ENCODE results near the gene ABHD12. TPM values are rescaled to one million over a fixed set of nuclear protein-coding genes. Genes with fewer than 3 reads are reported as not detected.
A peak's percentile ranks its signal among the peaks of the same experiment; 100 is the strongest.
"Not testable (repeated sequence)": the region's sequence is repeated elsewhere in the genome, so short reads cannot be mapped to it uniquely, and the experiment has no call there.

Gene ABHD12
- total RNA-seq, 3 donors from 2014 or later, result 21.9 to 22.6 (median 22.3) TPM

DNA sequence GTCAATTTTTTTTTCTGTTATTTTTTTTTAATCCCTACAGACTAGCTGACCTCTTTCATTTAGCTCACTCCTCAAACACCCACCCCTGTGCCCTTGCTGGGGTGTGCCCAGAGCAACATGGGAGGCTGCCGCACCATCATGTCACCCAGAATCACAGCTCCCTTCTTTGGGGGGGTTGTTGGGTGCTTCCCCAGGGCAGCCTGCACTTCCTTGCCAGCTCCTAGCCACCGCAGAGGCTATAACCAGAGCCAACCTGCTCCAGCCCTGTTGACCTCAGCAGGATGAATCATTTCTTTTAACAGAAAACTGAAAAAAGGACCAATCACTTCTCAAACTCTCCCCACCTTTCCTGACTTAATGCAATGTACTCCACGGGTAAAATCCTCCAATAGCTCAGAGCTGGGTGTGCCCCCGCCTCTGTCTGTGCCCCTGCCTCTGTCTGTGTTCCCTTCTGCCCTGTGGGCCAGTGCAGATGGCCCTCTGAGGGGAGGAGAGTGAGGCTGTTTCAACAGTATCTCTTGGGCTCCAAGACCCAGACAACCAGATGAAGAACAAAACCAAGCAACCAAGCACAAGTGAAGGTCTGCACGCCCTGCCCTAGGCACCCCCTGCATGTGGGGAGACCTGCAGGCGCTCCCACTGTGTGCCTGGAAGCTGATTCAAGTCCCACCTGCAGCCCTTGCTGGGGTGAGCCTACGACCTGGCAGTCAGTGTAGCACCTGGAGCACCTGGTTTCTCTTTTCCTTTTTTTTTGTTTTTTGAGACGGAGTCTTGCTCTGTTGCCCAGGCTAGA lies 75.0 kb downstream of the ABHD12 start:
- Mint-ChIP-seq H3K4me1 (ENCODE audit: low read depth) (peaks cover 15% of the 10 kb centered on the region), H3K36me3 (ENCODE audit: insufficient read depth) (peaks cover 7% of the 10 kb centered on the region), H3K9me3 (no peaks in the 10 kb centered on the region), H3K27me3 (ENCODE audit: low read depth) (no peaks in the 10 kb centered on the region), H3K4me3 (no peak overlapping the region)
- ATAC-seq (no peak), DNase-seq (no peak)

DNA sequence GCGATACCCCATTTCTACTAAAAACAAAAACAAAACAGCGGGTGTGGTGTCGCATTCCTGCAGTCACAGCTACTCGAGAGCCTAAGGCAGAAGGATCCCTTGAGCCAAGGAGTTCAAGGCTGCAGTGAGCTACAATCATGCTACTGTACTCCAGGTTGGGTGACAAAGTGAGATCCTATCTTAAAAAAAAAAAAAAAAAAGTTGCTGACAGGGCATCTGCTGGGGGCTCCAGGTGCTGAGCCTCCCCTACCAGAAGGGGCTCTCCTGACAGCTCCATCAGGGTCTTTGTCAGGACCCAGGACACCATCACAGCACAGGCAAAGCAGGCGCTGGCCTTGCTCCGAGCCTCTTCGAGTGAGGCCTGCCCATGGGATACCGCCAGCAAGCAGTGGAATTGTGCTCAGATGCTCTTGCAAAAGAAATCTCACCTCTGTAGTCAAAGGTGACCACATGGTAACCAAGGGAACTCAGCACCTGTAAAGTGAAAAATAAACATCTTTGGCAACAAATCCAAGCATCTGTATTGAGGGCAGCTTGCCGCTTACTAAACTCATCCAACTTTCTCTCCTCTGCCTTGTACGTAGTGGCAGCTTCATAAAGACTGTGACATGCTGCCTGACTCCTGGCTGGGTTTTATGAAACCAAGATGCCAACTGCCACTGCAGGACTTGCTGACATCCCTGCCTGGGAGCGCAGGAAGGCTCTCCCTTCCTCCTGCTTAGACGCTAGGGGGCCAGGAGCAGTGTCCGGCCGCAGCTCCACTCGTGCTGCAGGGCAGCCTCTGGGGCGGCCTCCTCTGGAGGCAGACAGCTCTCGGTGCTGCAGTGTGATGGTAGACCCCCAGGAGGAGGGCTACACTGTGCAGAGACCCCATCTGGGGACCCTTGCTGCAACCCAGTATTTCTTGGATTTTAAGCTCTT lies 75.9 kb downstream of the ABHD12 start:
- Mint-ChIP-seq H3K27me3 (ENCODE audit: low read depth) (no peaks in the 10 kb centered on the region), H3K36me3 (ENCODE audit: insufficient read depth) (peaks cover 6% of the 10 kb centered on the region), H3K4me1 (ENCODE audit: low read depth) (peaks cover 23% of the 10 kb centered on the region), H3K4me3 (no peak overlapping the region), H3K9me3 (no peaks in the 10 kb centered on the region)
- ATAC-seq, result no peak
- DNase-seq, result no peak

DNA sequence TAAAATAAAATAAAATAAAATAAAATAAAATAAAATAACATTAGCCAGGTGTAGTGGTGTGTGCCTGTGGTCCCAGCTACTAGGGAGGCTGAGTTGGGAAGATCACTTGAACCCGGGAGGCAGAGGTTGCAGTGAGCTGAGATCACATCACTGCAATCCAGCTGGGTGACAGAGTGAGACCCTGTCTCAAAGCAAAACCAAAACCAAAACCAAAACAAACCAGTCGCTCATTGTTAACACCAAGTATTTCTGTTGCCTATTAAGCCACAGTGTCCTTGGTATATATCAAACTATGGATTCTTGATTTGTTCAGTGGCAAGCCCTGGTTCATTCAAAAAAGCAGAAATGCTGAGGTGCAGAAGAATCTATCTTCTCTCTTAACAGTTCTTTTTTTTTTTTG lies 77.0 kb downstream of the ABHD12 start:
- no peak for ATAC-seq
- H3K4me3 Mint-ChIP-seq, result no peak overlapping the region

DNA sequence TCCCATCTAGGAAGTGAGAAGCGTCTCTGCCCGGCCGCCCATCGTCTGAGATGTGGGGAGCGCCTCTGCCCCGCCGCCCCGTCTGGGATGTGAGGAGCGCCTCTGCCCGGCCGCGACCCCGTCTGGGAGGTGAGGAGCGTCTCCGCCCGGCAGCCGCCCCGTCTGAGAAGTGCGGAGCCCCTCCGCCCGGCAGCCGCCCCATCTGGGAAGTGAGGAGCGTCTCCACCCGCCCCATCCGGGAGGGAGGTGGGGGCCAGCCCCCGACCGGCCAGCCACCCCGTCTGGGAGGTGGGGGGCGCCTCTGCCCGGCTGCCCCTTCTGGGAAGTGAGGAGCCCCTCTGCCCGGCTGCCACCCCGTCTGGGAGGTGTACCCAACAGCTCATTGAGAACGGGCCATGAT lies 77.9 kb downstream of the ABHD12 start:
- H3K4me1 Mint-ChIP-seq (ENCODE audit: low read depth), result peaks cover 29% of the 10 kb centered on the region
- H3K4me3 Mint-ChIP-seq; ATAC-seq; H3K36me3 Mint-ChIP-seq (ENCODE audit: insufficient read depth); H3K9me3 Mint-ChIP-seq; DNase-seq; H3K27me3 Mint-ChIP-seq (ENCODE audit: low read depth): not testable (repeated sequence)

More for the DNA sequence above, 77.0 kb downstream of the ABHD12 start:
- Mint-ChIP-seq H3K4me1 (ENCODE audit: low read depth) (peaks cover 29% of the 10 kb centered on the region), H3K36me3 (ENCODE audit: insufficient read depth) (peaks cover 6% of the 10 kb centered on the region), H3K27me3 (ENCODE audit: low read depth) (no peaks in the 10 kb centered on the region), H3K9me3 (no peaks in the 10 kb centered on the region)
- no peak for DNase-seq

DNA sequence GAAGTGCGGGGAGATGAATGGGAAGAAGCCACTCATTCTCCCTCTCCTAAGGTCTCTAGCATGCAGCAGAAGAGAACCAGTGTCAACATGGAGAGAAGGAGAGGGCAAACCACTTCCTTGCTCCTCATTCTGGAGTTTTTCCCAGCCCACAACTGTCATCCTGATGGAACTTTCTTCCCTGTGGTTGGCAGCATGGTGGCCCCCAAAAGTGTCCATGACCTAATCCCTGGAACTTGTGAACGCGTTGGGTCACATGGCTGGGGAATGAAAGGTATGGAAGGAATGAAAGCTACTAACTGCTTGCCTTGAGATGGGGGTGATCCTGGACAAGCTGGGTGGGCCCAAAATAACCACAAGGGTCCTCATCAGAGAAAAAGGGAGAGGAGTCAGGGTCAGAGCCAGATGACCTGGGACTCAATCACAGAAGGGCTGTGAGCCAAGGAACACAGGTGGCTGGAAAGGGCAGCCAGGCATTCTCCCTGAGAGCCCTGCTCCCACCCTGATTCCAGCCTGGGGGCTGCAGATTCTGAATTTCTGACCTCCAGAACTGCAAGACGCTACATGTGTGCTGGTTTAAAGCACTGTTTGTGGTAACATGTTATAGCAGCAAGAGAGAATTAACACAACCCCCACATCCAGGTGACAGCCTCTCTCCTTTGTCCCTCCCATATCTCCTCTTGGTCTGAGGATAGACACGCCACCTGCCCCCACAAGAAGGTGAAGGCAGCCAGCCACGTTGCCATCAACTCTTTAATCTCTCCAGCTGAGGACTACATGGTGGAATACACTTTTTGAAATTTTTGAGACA lies 79.5 kb downstream of the ABHD12 start:
- peaks cover 29% of the 10 kb centered on the region for H3K4me1 Mint-ChIP-seq (ENCODE audit: low read depth)
- H3K36me3 Mint-ChIP-seq (ENCODE audit: insufficient read depth), result peaks cover 10% of the 10 kb centered on the region
- peak overlapping the region; percentile 61 for H3K4me3 Mint-ChIP-seq
- DNase-seq (no peak), ATAC-seq (no peak)
- no peaks in the 10 kb centered on the region for H3K9me3 Mint-ChIP-seq
- no peaks in the 10 kb centered on the region for H3K27me3 Mint-ChIP-seq (ENCODE audit: low read depth)

DNA sequence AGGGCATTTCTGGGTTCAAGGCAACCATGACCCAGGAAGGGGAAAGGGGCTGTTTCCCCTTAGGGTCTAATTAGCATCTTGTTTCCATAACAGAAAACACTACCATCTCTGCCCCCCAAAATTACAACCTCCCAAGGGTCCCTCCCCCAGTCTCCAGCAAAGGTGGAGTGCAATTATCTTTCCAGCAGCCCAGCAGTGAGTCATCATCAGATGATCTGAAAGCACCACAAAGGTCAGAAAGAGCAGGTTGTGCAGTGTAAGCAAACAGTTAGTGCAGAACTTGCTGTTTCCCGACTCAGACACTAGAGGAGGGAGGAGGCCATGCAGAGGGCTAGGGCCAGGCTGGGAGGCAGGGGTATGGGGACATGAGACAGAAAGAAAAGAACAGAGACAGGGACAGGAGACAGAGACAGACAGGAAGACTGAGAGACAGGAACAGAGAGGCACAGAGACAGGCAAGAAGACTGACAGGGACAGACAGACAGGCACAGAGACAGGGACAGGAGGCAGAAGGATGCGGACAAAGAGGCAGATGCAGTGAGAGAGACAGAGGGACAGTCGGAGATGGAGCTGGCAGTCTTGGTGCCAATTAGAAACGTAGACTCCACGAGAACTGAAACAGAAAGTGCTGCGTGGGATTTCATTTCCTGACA lies 80.2 kb downstream of the ABHD12 start:
- peak; percentile 89 for ATAC-seq

DNA sequence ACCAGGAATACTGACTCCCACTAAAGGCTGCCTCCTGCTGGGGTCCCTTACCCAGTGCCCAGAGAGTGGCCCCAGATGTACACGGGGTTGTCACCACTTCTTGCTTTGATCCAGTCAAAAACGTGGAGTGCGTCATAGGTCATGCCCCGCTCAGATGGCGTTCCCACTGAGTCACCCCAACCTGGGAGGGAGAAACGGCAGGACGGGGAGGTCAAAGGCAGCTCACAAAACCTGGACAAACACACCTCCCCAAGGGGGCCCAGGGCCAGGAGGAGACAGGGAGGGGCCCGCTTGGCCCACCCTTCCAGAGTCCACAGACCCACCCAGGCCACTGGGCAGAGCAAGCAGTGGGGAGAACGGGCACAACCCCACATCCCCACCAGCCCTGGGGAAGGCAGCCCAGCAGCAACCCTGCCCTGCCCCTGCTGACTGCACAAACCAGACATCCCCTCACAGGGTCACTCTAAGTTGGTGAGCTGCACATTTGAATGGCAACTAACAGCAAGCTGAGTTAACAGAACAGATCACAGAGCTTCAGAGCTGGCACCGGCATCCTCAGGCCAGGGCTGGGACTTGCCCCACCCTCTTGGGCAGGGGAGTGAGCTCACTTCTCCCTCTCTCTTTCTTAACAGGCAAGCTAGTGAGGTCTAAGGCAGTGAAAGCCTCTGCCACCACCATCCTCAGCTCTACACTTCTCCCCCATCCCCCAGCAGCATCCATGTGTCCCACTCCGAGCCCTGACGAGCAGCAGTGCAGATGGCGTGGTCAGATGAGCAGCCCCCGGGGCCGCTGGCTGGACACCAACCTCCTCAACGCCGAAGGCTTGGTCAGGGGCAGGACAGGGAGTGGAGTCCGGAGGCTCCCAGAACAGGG lies 81.0 kb downstream of the ABHD12 start:
- Mint-ChIP-seq H3K9me3 (no peaks in the 10 kb centered on the region), H3K36me3 (ENCODE audit: insufficient read depth) (peaks cover 7% of the 10 kb centered on the region), H3K27me3 (ENCODE audit: low read depth) (no peaks in the 10 kb centered on the region), H3K4me3 (no peak overlapping the region), H3K4me1 (ENCODE audit: low read depth) (peaks cover 27% of the 10 kb centered on the region)
- no peak for DNase-seq
- no peak for ATAC-seq

More for the DNA sequence above, 80.2 kb downstream of the ABHD12 start:
- DNase-seq, result peak; percentile 31
- peaks cover 7% of the 10 kb centered on the region for H3K36me3 Mint-ChIP-seq (ENCODE audit: insufficient read depth)
- H3K27me3 Mint-ChIP-seq (ENCODE audit: low read depth), result no peaks in the 10 kb centered on the region
- H3K9me3 Mint-ChIP-seq, result no peaks in the 10 kb centered on the region
- H3K4me3 Mint-ChIP-seq, result peak overlapping the region; percentile 61
- H3K4me1 Mint-ChIP-seq (ENCODE audit: low read depth), result peaks cover 29% of the 10 kb centered on the region

DNA sequence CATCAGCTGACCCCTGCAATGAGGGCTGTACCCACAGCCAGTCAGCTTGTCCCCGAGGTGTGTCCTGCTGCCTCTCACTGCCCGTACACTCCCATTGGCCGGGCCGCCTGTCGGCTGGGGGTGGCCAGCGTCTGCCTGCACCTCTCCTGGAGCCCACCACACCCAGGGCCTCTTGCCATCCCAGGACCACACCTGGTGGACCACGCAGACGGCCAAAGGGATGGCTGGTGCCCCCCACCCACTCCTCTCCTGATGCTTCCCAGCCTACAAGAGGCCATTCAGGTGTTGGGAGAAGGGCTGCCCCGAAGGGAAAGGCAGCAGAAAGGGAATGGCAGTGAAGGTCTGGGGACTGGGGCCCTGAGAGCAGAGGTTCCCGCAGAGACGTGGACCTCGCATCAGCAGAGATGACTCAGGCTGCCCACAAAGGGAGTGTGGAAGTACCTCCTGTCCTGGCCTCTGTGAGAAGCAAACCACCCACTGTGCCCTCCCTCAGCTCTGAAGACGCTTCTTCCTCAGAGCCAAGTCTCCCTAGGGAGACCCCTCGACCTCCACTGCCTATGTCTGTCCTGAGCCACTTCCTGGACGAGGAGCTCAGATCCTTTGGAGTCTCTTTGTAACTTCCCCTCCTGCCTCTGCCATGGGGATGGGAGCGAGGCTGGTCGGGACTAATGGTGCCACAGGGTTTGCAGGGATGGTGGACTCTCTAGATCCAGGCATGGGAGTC lies 81.8 kb downstream of the ABHD12 start:
- Mint-ChIP-seq H3K27me3 (ENCODE audit: low read depth) (no peaks in the 10 kb centered on the region), H3K4me1 (ENCODE audit: low read depth) (peaks cover 27% of the 10 kb centered on the region), H3K9me3 (no peaks in the 10 kb centered on the region), H3K4me3 (no peak overlapping the region), H3K36me3 (ENCODE audit: insufficient read depth) (peaks cover 7% of the 10 kb centered on the region)
- ATAC-seq (no peak), DNase-seq (no peak)

DNA sequence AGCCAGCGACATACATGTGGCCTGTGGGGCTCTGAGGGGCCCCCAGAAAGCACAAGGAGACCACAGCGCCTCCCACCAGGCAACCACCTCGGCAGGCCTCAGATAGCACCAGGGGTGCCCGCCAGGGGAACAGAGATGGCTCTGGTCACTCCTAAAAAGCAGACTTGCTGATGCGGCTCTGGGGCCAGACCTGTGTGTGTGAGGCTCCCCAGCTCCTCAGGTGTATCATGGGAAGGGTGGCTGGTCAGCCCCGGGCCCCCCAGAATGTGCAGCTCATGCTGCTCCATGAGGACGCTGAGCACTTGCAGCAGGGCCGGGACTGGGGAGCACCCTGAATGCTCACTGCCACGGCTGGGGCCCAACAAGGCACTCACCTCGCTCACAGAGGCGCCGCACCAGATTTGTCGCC lies 82.5 kb downstream of the ABHD12 start:
- ATAC-seq, result no peak
- Mint-ChIP-seq H3K36me3 (ENCODE audit: insufficient read depth) (peaks cover 7% of the 10 kb centered on the region), H3K4me3 (no peak overlapping the region), H3K4me1 (ENCODE audit: low read depth) (peaks cover 27% of the 10 kb centered on the region), H3K9me3 (no peaks in the 10 kb centered on the region), H3K27me3 (ENCODE audit: low read depth) (no peaks in the 10 kb centered on the region)
- DNase-seq, result no peak

DNA sequence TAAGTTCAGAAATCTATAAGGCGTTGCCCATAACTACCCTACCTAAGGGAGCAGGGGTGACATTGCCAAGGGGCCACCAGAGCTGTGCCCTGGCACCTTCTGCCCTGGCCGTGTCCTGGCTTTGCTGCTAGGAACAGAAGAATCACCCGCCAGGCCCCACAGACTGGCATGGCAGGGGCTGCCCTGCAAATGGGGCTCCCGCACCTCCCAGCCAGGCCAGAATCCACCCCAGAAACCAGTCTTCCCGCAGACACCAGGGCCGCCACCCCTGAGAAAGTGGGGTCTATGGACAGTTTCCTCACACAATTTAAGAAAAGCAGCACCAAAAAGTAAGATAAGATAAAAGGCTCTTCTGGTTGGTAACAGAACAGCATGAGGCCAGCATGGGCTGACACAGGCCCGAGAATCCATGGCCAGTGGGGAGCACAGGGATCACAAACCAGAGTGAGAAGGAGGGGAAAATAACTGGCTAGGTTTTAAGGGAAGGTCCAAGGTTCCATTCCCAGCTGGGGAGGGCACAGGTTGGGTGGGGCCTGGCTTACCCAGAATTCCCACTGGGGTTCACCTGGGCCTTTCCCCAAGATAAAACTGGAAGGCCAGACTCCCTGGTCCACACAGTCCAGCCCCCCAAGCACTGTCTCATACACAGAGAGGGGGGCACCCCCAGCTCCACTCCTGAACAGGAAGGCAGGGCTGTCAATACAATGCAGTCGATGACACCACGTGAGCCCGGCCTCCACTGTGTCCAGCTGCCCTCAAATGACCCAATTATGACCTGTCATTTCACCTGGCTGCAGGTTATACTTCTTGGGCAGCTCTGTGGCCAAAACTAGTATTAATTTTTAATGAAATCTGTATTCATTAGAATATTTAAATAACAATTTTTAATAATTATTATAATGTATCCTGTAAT lies 83.4 kb downstream of the ABHD12 start:
- ATAC-seq (no peak), DNase-seq (no peak)
- H3K27me3 Mint-ChIP-seq (ENCODE audit: low read depth), result no peaks in the 10 kb centered on the region
- no peaks in the 10 kb centered on the region for H3K9me3 Mint-ChIP-seq
- H3K4me3 Mint-ChIP-seq, result no peak overlapping the region
- peaks cover 27% of the 10 kb centered on the region for H3K4me1 Mint-ChIP-seq (ENCODE audit: low read depth)
- H3K36me3 Mint-ChIP-seq (ENCODE audit: insufficient read depth), result peaks cover 7% of the 10 kb centered on the region

DNA sequence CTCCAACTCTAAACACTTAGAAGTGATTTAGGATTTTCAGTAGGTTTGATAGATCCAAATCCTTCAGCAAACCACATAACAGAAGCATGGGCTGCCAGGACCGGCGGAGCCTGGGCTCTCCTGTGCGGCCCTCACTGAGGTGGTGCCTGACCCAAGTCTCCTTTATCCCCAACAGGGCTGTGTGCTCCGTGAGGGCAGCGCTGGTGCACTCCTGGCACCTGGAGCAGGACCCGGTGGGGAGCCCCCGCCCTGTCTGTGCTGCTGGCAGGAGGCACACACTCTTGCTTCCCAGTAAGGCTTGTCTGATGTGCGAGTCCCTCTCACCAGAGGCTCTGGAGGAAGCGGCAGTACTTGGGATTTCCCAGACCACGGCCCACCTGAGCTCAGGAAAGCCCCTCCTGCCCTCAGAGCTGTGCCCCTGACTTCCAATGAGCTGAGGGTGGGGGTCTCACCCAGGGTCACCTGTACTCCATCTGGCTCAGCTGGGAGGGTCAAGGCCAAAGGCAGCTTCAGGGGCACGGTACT lies 86.5 kb downstream of the ABHD12 start:
- H3K36me3 Mint-ChIP-seq (ENCODE audit: insufficient read depth), result peaks cover 4% of the 10 kb centered on the region
- peaks cover under 1% of the 10 kb centered on the region for H3K4me1 Mint-ChIP-seq (ENCODE audit: low read depth)
- H3K27me3 Mint-ChIP-seq (ENCODE audit: low read depth), result no peaks in the 10 kb centered on the region
- no peak for ATAC-seq
- H3K4me3 Mint-ChIP-seq, result no peak overlapping the region
- no peaks in the 10 kb centered on the region for H3K9me3 Mint-ChIP-seq
- no peak for DNase-seq
